ENCODE data around the gene TPT1.

Gene TPT1

DNA sequence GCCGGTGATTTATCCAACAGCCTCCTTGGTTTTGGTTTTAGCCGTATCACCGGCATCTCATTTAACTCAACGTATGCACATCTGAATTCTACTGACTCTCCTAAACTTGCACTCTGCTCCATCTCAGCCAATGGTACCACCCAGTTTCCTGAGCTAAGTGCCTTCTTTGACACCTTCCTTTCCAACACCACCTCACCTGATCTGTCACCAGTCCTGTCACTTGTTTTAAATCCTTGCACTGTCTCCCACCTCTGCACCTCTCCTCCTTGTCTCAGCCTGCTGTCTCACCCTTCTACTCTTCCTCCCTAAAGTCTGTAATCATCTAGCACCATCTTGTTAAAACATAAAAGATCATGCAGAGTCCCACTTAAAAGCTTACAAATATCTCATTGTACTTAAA lies 28.1 kb upstream of the TPT1 start:
- no peak for TF ChIP-seq ISL1 (CRISPR knock-in tag; IDR thresholded peaks at IDR 0.05)
- TF ChIP-seq TOX (CRISPR knock-in tag; IDR thresholded peaks at IDR 0.05; ENCODE audit: borderline replicate concordance) = no peak
- TF ChIP-seq PATZ1 (CRISPR knock-in tag; IDR thresholded peaks at IDR 0.05; ENCODE audit: borderline replicate concordance) = no peak
- no peak for TF ChIP-seq RARB (CRISPR knock-in tag; IDR thresholded peaks at IDR 0.05)
- no peak for TF ChIP-seq CREB5 (CRISPR knock-in tag; IDR thresholded peaks at IDR 0.05; ENCODE audit: low read depth)
- no peak for TF ChIP-seq ARNTL (CRISPR knock-in tag; IDR thresholded peaks at IDR 0.05; ENCODE audit: borderline replicate concordance, low read depth)
- TF ChIP-seq ZC3H10 (CRISPR knock-in tag; IDR thresholded peaks at IDR 0.05) = no peak
- no peak for TF ChIP-seq SNAI2 (CRISPR knock-in tag; IDR thresholded peaks at IDR 0.05)
- no peak for TF ChIP-seq ZNF8 (CRISPR knock-in tag; IDR thresholded peaks at IDR 0.05)
- no peak for TF ChIP-seq OSR1 (CRISPR knock-in tag; IDR thresholded peaks at IDR 0.05)
- TF ChIP-seq TCF4 (CRISPR knock-in tag; IDR thresholded peaks at IDR 0.05; ENCODE audit: borderline replicate concordance) = no peak
- no peak for TF ChIP-seq ZNF565 (CRISPR knock-in tag; conservative IDR thresholded peaks at IDR 0.05; ENCODE audit: low read depth)
- TF ChIP-seq GLIS3 (CRISPR knock-in tag; IDR thresholded peaks at IDR 0.05) = no peak
- TF ChIP-seq, protein P1, sequence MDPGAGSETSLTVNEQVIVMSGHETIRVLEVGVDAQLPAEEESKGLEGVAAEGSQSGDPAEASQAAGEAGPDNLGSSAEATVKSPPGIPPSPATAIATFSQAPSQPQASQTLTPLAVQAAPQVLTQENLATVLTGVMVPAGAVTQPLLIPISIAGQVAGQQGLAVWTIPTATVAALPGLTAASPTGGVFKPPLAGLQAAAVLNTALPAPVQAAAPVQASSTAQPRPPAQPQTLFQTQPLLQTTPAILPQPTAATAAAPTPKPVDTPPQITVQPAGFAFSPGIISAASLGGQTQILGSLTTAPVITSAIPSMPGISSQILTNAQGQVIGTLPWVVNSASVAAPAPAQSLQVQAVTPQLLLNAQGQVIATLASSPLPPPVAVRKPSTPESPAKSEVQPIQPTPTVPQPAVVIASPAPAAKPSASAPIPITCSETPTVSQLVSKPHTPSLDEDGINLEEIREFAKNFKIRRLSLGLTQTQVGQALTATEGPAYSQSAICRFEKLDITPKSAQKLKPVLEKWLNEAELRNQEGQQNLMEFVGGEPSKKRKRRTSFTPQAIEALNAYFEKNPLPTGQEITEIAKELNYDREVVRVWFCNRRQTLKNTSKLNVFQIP (CRISPR knock-in tag; IDR thresholded peaks at IDR 0.05; ENCODE audit: borderline replicate concordance, low read depth) = no peak
- no peak for TF ChIP-seq PPARA (CRISPR knock-in tag; IDR thresholded peaks at IDR 0.05; ENCODE audit: borderline replicate concordance)
- TF ChIP-seq ZNF70 (CRISPR knock-in tag; IDR thresholded peaks at IDR 0.05) = no peak
- no peak for TF ChIP-seq CSRNP3 (CRISPR knock-in tag; IDR thresholded peaks at IDR 0.05)
- TF ChIP-seq ESRRG (CRISPR knock-in tag; IDR thresholded peaks at IDR 0.05) = no peak
- no peak for TF ChIP-seq TSHZ2 (CRISPR knock-in tag; IDR thresholded peaks at IDR 0.05)
- TF ChIP-seq ZFP30 (CRISPR knock-in tag; IDR thresholded peaks at IDR 0.05) = no peak
- no peak for ATAC-seq

GRCh38 chr13:45368571-45368970 lies 27.6 kb upstream of the TPT1 start:
- TF ChIP-seq TOX (CRISPR knock-in tag; IDR thresholded peaks at IDR 0.05; ENCODE audit: borderline replicate concordance) (no peak), ZNF70 (CRISPR knock-in tag; IDR thresholded peaks at IDR 0.05) (no peak), ZNF8 (CRISPR knock-in tag; IDR thresholded peaks at IDR 0.05) (no peak), ARNTL (CRISPR knock-in tag; IDR thresholded peaks at IDR 0.05; ENCODE audit: borderline replicate concordance, low read depth) (no peak), CSRNP3 (CRISPR knock-in tag; IDR thresholded peaks at IDR 0.05) (no peak), PPARA (CRISPR knock-in tag; IDR thresholded peaks at IDR 0.05; ENCODE audit: borderline replicate concordance) (no peak), ZFP3 (CRISPR knock-in tag; IDR thresholded peaks at IDR 0.05) (no peak), TSHZ2 (CRISPR knock-in tag; IDR thresholded peaks at IDR 0.05) (no peak), ESRRG (CRISPR knock-in tag; IDR thresholded peaks at IDR 0.05) (no peak), ZC3H10 (CRISPR knock-in tag; IDR thresholded peaks at IDR 0.05) (no peak), BACH2 (CRISPR knock-in tag; IDR thresholded peaks at IDR 0.05; ENCODE audit: borderline replicate concordance) (no peak), ZNF565 (CRISPR knock-in tag; conservative IDR thresholded peaks at IDR 0.05; ENCODE audit: low read depth) (no peak)
- TF ChIP-seq, protein P1 (CRISPR knock-in tag; IDR thresholded peaks at IDR 0.05; ENCODE audit: borderline replicate concordance, low read depth) = no peak
- ATAC-seq = no peak

Data from SK-N-SH treated with all-trans-retinoic acid at 6 μM for 48 hours (cell line).